Activated naive CD8-positive, alpha-beta T cell treated with anti-CD3 and anti-CD28 coated beads, Interleukin-2, amount 10 ng/mL, durations not matched to agents 7 days and 5 days (primary cell): ENCODE data around the gene DRAP1. TPM values are rescaled to one million over a fixed set of nuclear protein-coding genes. Genes with fewer than 3 reads are reported as not detected.
"Not testable (repeated sequence)": the region's sequence is repeated elsewhere in the genome, so short reads cannot be mapped to it uniquely, and the experiment has no call there.

Source experiments
- ATAC-seq: fragments of 150-1000 bp; cut with Tn5 transposase; one replicate; pipeline ENCODE4 v1.10.0; 2021; ENCODE audit warnings: low read depth, moderate library complexity
- POLR2A ChIA-PET: fragments of 350-600 bp; sonication (Branson Sonifier 250); formaldehyde crosslinking; loops from one replicate; lab custom pipeline; 2021; ENCODE audit warnings: antibody characterized with exemption; lab: Charles Lee
- DNase-seq: peaks from one replicate; pipeline ENCODE4 v3.0.0; 2021
- H3K27ac Mint-ChIP-seq: one replicate; pipeline ENCODE4 v1.8.0; 2022; ENCODE audit warnings: mild to moderate bottlenecking, mixed read lengths
- H3K27me3 Mint-ChIP-seq: one replicate; pipeline ENCODE4 v1.8.0; 2022; ENCODE audit warnings: mild to moderate bottlenecking, moderate library complexity, mixed read lengths
- H3K36me3 Mint-ChIP-seq: one replicate; pipeline ENCODE4 v1.8.0; 2021; ENCODE audit warnings: mild to moderate bottlenecking, mixed read lengths
- H3K4me1 Mint-ChIP-seq: one replicate; pipeline ENCODE4 v1.8.0; 2021; ENCODE audit warnings: mixed read lengths
- H3K4me3 Mint-ChIP-seq: one replicate; pipeline ENCODE4 v1.8.0; 2022; ENCODE audit warnings: mild to moderate bottlenecking, moderate library complexity, mixed read lengths
- H3K9me3 Mint-ChIP-seq: one replicate; pipeline ENCODE4 v1.8.0; 2021; ENCODE audit warnings: mixed read lengths
- total RNA-seq, 2 experiments: library from RNA; stranded (reverse); gene quantifications; one replicate each; pipeline ENCODE4 v1.2.3, GENCODE V29; 2021

The DRAP1 gene
- total RNA-seq, 2 experiments from 2014 or later = 225 to 259 TPM

DNA sequence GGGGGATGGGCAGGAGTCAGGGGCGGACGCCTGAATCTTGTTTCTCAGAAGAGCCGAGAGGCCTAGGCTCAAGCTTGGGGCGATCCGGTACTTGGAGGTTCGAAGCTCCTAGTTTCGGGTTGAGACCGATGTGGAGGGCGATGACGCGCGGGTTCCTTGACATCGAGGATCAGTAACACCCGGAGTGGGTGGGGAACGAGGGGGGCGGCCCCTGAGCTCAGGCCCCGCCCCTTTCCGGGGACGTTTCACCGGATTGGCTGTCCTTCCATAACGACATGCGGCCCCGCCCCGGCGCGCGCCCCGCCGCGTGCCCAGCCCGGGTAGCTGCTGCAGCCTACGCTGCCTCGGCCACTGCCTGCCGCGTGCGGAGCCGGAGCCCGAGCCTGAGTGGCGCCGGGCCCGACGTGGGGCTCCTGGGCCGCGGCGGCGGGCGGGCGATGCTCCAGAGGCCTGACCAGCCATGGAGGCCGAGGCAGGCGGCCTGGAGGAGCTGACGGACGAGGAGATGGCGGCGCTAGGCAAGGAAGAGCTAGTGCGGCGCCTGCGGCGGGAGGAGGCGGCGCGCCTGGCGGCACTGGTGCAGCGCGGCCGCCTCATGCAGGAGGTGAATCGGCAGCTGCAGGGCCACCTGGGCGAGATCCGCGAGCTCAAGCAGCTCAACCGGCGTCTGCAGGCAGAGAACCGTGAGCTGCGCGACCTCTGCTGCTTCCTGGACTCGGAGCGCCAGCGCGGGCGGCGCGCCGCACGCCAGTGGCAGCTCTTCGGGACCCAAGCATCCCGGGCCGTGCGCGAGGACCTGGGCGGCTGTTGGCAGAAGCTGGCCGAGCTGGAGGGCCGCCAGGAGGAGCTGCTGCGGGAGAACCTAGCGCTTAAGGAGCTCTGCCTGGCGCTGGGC lies 28.7 kb upstream of the DRAP1 start, which contains the start of gene CCDC85B:
TSS of gene CCDC85B (plus strand) at position 350 of the 895 bp plus-strand sequence. CDS start at position 461, 111 bp downstream.
- Mint-ChIP-seq H3K9me3 (no peaks in the 10 kb centered on the region), H3K36me3 (peaks cover 7% of the 10 kb centered on the region), H3K27me3 (no peaks in the 10 kb centered on the region), H3K27ac (peak within 1 kb of the TSS; percentile 99), H3K4me3 (peak within 1 kb of the TSS; percentile 88), H3K4me1 (peaks cover 43% of the 10 kb centered on the region)
- ATAC-seq (peak; percentile 68), DNase-seq (peak; percentile 99)
- POLR2A ChIA-PET = interaction anchor here (0.6 to 12.3 kb wide), 44 partner anchors 9 to 1595 kb away, joined by 3 to 304 read pairs (median 6); partner anchors contain the start of genes AP5B1, BANF1, C11orf68 and CFL1

DNA sequence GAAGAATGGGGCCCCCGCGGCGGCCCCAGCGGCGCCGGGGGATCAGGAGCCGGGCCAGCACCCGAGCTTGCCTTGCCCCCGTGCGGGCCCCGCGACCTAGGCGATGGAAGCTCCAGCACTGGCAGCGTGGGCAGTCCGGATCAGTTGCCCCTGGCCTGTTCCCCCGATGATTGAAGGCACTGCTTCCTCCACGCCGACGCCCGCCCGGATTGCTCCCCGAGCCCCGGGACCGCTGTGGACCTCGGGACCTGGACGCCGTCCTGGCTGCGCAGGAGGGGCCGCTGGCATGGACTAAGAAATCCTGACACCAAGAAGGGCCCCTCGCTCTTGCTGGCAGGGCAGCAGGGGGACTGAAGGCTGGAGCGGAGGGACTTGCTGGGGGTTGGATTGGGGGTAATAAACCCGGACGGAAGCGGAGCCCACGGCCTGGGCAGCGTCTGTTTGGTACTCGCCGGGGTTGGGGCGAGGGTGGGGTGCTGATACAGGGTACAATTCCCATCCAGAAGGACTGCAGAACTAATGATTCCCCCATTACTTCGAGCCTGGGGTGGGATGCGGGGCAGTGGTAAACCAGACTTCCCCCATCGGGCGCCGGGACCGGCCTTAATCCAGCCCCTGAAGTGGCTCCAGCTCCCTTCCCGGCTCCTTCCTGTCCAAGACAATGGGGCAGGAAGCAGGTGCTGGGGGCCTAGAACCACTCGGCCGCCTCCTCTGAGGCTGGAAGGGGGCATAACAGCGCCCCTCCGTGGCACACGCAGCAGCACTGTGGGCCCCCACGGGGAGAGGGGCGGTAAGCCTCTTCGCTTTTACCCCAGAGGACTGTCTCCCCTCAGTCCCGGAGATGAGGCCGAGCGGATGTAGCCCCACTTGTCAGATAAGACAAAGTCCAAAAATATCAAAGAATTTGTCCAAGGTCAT lies 27.7 kb upstream of the DRAP1 start:
- ATAC-seq (no peak), DNase-seq (peak; percentile 66)
- POLR2A ChIA-PET = interaction anchor here (0.6 to 12.3 kb wide), 34 partner anchors 9 to 320 kb away, joined by 3 to 304 read pairs (median 7); partner anchors contain the start of genes AP5B1, BANF1, C11orf68 and CFL1
- H3K36me3 Mint-ChIP-seq = peaks cover 7% of the 10 kb centered on the region
- peak overlapping the region; percentile 95 for H3K27ac Mint-ChIP-seq
- H3K4me1 Mint-ChIP-seq = peaks cover 49% of the 10 kb centered on the region
- H3K4me3 Mint-ChIP-seq = peak overlapping the region; percentile 88
- H3K27me3 Mint-ChIP-seq = no peaks in the 10 kb centered on the region
- no peaks in the 10 kb centered on the region for H3K9me3 Mint-ChIP-seq

DNA sequence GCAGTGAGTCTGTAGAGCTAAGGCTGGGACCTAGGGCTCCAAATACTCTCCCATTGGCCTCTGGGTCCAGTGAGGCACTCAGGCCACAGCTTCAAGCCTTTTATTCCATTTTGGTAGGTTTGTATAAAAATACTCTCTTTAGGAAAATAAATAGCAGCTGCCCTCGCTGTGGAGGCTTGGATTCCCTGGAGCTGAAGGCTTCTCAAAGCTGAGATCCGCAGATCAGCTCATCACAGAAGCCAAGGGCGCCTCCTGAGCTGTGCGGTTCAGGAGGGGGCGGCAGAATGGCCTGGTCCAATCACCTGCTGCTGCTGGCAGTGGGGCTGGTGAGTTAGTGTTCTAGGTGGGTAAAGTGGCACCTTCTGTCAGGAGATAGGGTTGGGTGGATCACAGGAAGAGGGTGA lies 27.1 kb upstream of the DRAP1 start:
- ATAC-seq, H3K27me3 Mint-ChIP-seq: not testable (repeated sequence)
- POLR2A ChIA-PET = interaction anchor here (3.3 to 12.3 kb wide), 6 partner anchors 8 to 69 kb away, joined by 26 to 304 read pairs (median 86); partner anchors contain the start of genes C11orf68, CFL1, CTSW and FOSL1

DNA sequence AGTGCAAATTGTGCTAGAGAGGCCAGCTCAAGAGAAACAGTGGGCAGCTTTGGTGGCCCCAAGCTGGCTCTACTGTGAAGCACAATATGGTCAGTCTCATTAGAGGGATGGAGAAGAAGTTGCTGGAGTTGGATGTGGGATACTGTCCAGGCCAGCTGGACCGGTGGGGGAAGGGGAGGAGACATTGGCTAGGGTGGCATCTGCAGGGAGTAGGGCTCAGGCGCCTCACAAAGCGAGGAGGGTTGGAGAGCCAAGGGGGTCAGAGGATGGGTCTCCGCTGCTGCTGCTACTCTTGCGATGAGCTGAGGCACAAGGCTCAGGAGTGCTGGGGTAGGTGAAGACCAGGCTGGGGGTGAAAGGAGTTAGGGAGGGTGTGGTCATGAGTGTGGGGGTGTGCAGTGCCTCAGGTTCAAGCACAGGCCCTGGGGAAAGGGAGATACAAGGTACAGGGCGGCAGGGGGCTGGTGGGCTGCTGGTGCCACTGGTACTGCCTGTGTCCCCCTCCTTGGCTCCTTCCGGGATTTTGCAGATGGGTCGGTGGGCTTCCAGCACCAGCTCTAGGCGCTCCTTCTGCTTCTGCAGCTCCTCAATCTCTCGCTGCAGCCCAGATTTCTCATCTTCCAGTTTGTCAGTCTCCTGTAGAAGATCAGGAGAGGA lies 26.4 kb upstream of the DRAP1 start:
- peak; percentile 45 for DNase-seq
- H3K27ac Mint-ChIP-seq = peak overlapping the region; percentile 95
- H3K4me3 Mint-ChIP-seq = peak overlapping the region; percentile 88
- POLR2A ChIA-PET = interaction anchor here (0.9 to 12.3 kb wide), 6 partner anchors 7 to 66 kb away, joined by 3 to 304 read pairs (median 86); partner anchors contain the start of genes C11orf68, CFL1, CTSW and FOSL1
- ATAC-seq = no peak
- H3K36me3 Mint-ChIP-seq = peaks cover 4% of the 10 kb centered on the region
- peaks cover 44% of the 10 kb centered on the region for H3K4me1 Mint-ChIP-seq
- no peaks in the 10 kb centered on the region for H3K27me3 Mint-ChIP-seq
- H3K9me3 Mint-ChIP-seq = no peaks in the 10 kb centered on the region

More for the DNA sequence above, 27.1 kb upstream of the DRAP1 start:
- H3K9me3 Mint-ChIP-seq, H3K36me3 Mint-ChIP-seq: not testable (repeated sequence)
- Mint-ChIP-seq H3K4me3 (peak overlapping the region; percentile 88), H3K4me1 (peaks cover 47% of the 10 kb centered on the region), H3K27ac (peak overlapping the region; percentile 95)
- peak; percentile 51 for DNase-seq

DNA sequence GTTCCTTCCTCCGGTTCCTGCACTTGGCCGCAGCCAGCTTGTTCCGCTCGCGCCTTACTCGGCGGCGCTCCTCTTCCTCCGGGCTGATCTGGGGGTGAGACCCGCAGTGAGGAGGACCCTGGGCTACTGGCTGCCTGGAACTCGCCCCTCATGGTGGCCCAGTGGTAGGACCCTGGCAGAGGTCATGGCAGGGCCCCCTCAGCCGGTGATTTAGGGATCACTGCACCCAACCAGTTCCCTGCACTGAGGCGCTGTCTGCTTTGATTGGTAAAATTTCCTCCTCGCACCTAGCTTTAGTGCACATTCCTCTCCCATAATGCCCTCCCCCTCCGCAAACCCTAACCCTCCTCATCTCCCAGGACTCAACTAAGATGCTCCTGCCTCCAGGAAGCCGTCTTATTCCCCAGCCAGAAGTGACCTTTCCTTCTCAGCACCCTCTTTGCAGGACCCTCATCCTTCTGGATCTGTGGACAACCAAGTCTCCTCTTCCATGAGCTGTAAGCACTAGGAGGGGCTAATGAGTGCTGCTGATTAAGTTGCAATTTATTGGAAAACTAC lies 25.1 kb upstream of the DRAP1 start:
- Mint-ChIP-seq H3K4me3 (peak overlapping the region; percentile 88), H3K27me3 (no peaks in the 10 kb centered on the region), H3K36me3 (peaks cover 2% of the 10 kb centered on the region), H3K4me1 (peaks cover 43% of the 10 kb centered on the region), H3K27ac (peak overlapping the region; percentile 95), H3K9me3 (no peaks in the 10 kb centered on the region)
- ATAC-seq (no peak), DNase-seq (peak; percentile 69)
- POLR2A ChIA-PET = interaction anchor here (0.6 to 12.3 kb wide), 13 partner anchors 9 to 701 kb away, joined by 3 to 304 read pairs (median 5); partner anchors contain the start of genes C11orf68, CFL1, CTSW and MUS81

DNA sequence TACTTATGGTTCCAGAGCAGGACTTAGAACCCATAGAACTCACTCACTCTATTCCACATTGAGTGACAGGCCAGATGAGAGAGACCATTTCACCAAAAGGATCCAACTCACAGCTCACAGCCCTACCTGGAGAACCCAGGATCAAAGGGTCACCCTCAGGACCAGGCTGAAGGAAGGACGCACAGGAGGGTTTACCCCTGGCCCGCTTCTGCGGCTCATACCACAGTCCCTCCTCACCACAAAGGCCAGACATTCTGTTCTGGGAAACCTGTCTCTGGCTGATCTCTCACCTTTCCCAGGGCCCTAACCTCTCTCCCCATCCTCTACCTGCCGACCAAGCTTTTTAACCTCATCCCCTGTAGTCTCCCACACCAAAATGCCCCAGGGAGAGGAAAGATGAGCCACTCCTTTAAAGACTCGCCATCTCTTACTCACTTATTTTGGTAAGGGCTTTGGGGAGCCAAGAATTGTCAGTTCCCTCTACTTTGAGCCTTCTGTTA lies 23.7 kb upstream of the DRAP1 start:
- Mint-ChIP-seq H3K9me3 (no peaks in the 10 kb centered on the region), H3K4me1 (peaks cover 33% of the 10 kb centered on the region), H3K27me3 (no peaks in the 10 kb centered on the region), H3K36me3 (peaks cover 2% of the 10 kb centered on the region), H3K27ac (peak overlapping the region; percentile 52), H3K4me3 (peak overlapping the region; percentile 29)
- ATAC-seq (no peak), DNase-seq (no peak)
- POLR2A ChIA-PET = interaction anchor here (1.4 to 12.3 kb wide), 3 partner anchors 24 to 35 kb away, joined by 3 to 304 read pairs (median 170); partner anchors contain the start of genes CFL1, EFEMP2 and MUS81

DNA sequence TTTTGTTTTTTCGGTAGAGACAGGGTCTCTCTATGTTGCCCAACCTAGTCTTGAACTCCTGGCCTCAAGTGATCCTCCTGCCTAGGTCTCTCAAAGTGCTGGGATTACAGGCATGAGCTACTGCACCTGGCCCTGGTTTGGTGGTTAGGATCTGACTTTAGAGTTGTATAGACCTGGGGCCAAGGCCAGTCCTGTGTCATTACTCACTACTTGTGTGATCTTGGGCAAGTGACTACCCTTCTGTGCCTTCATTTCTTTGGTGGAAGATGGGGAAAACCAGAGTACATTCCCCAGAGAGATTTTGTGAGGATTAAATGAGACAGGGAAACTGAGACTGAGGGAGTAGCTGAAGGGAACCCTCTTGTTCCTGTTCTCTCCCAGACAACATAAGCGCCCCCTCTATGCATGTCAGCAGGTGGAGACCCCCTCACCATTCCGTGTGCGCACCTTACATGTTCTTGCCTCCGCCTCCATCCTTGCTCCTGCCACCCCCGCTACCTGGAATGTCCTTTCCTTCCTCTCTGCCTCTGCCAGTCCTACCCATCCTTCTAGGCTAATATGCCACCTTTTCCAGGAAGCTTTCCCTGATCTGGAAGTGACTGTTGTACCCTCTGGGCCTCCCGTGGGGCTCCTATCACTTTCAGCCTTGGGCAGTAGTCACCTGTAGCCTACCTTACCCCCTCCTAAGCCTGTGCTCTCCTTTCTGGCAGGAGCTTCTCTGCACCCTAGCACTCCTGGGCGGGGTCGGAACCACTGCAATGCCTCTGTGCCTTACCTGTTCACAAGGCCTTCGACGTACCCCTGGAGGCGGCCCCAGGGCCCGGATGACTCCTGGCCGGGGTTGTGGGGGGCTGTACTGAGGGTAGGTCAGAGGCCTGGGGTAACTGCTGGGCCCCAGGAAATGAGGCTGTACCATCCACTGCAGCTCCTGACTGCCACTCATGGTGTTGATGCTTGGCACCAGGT lies 22.9 kb upstream of the DRAP1 start:
- no peak overlapping the region for H3K4me3 Mint-ChIP-seq
- ATAC-seq (no peak), DNase-seq (no peak)
- H3K36me3 Mint-ChIP-seq = peaks cover 2% of the 10 kb centered on the region
- peak overlapping the region; percentile 62 for H3K27ac Mint-ChIP-seq
- POLR2A ChIA-PET = interaction anchor here (1.4 to 10.9 kb wide), 3 partner anchors 7 to 32 kb away, joined by 3 to 170 read pairs (median 108); partner anchors contain the start of genes CCDC85B, EFEMP2 and FIBP
- no peaks in the 10 kb centered on the region for H3K27me3 Mint-ChIP-seq
- no peaks in the 10 kb centered on the region for H3K9me3 Mint-ChIP-seq
- peaks cover 38% of the 10 kb centered on the region for H3K4me1 Mint-ChIP-seq

DNA sequence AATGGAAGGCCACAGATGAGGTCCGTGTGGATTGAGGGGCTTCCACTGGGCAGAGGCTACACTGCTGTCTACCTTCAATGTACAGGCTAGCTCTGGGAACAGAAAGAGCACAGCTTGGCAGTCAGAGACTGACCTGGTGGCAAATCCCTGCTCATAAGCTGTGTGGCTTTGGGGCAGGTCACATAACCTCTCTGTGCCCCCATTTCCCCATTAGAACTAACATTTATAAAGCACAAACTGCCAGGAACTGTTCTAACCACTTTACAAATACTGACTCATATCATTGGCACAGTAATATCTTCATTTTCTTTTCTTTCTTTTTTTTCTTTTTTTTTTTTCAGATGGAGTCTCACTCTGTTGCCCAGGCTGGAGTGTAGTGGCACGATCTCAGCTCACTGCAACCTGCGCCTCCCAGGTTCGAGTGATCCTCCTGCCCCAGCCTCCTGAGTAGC lies 22.2 kb upstream of the DRAP1 start:
- H3K36me3 Mint-ChIP-seq = peaks cover 2% of the 10 kb centered on the region
- POLR2A ChIA-PET = interaction anchor here (0.7 to 10.9 kb wide), 3 partner anchors 7 to 186 kb away, joined by 3 to 170 read pairs (median 108); partner anchors contain the start of genes CCDC85B and FIBP
- no peak for ATAC-seq

DNA sequence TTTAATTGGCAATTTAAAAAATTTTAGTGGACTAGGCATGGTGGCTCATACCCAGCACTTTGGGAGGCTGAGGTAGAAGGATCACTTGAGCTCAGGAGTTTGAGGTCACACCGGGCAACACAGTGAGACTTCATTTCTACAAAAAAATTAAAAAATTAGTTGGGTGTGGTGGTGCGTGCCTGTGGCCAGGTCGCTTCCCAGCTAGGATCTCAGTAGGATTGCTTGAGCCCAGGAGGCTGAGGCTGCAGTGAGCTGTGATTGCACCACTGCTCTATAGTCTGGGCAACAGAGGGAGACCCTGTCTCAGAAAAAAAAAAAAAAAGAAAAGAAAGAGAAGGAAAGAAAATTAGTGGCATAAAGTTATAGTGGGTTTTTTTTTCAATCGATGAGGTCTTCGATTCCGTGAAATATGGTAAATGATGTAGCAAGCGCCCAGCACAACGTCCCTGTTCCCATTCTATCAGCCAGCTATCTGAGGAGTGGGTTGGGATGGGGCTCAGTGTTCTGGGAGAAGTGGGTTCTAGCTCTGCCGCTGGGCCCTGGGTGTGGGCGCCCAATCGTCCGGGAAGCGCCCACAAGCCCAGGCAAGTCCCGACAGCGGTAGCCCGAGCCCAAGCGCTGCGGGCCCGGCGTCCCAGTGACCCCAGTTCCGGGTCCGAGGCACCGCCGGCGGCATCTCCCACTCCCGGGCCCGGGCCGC lies 20.4 kb upstream of the DRAP1 start:
- peaks cover 6% of the 10 kb centered on the region for H3K27me3 Mint-ChIP-seq
- H3K36me3 Mint-ChIP-seq = peaks cover 2% of the 10 kb centered on the region
- DNase-seq (no peak), ATAC-seq (no peak)
- peak overlapping the region; percentile 79 for H3K27ac Mint-ChIP-seq
- peaks cover 32% of the 10 kb centered on the region for H3K4me1 Mint-ChIP-seq
- H3K4me3 Mint-ChIP-seq = peak overlapping the region; percentile 87
- no peaks in the 10 kb centered on the region for H3K9me3 Mint-ChIP-seq
- POLR2A ChIA-PET = interaction anchor here (0.6 to 8.0 kb wide), 7 partner anchors 9 to 1138 kb away, joined by 3 to 108 read pairs (median 4); partner anchors contain the start of genes CCDC85B and FIBP

More for the DNA sequence above, 22.2 kb upstream of the DRAP1 start:
- peaks cover 38% of the 10 kb centered on the region for H3K4me1 Mint-ChIP-seq
- H3K4me3 Mint-ChIP-seq = no peak overlapping the region
- H3K27me3 Mint-ChIP-seq = peaks cover 2% of the 10 kb centered on the region
- peak overlapping the region; percentile 23 for H3K27ac Mint-ChIP-seq
- no peak for DNase-seq
- no peaks in the 10 kb centered on the region for H3K9me3 Mint-ChIP-seq
